C4-2B (cell line): Measurements from ENCODE around the gene TMEM269.

ENCODE experiments used
- H3K27ac ChIP-seq: fragments of 450-650 bp; 2 replicates; pipeline ENCODE4 v1.5.1; 2017
- ZFX ChIP-seq: fragments of 450-650 bp; IDR thresholded peaks from 2 replicates; pipeline ENCODE4 v1.6.1; 2017
- TF ChIP-seq, protein P1 (sequence below): fragments of 450-650 bp; conservative IDR thresholded peaks from 2 replicates; pipeline ENCODE4 v1.5.1; 2017; ENCODE audit warnings: mild to moderate bottlenecking

Gene TMEM269

DNA sequence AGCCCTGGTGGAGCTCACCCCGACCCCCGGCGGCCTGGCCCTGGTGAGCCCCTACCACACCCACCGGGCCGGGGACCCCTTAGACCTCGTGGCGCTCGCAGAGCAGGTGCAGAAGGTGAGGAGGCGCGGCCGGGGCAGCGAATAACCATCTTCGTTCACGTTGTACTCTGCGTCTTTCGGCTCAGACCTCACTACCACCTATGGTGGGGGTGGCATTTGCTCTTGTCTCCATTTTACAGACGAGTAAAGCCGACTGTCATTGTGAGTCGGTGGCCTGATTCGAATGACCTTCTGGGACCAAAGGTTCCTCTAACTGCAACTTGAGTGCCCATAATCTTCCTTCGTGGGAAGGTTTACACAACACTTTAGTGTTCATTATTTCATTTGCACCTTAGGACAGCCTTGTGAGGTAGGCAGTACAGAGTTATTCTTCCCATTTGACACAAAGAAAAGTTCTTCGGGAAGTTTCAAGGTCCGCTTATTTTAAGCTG is 17.2 kb upstream of the TMEM269 start:
- peak overlapping the region; percentile 92 for H3K27ac ChIP-seq
- TF ChIP-seq ZFX: no peak; the same call in 1 of the 2 replicates
- TF ChIP-seq, protein P1, sequence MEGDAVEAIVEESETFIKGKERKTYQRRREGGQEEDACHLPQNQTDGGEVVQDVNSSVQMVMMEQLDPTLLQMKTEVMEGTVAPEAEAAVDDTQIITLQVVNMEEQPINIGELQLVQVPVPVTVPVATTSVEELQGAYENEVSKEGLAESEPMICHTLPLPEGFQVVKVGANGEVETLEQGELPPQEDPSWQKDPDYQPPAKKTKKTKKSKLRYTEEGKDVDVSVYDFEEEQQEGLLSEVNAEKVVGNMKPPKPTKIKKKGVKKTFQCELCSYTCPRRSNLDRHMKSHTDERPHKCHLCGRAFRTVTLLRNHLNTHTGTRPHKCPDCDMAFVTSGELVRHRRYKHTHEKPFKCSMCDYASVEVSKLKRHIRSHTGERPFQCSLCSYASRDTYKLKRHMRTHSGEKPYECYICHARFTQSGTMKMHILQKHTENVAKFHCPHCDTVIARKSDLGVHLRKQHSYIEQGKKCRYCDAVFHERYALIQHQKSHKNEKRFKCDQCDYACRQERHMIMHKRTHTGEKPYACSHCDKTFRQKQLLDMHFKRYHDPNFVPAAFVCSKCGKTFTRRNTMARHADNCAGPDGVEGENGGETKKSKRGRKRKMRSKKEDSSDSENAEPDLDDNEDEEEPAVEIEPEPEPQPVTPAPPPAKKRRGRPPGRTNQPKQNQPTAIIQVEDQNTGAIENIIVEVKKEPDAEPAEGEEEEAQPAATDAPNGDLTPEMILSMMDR: no peak

DNA sequence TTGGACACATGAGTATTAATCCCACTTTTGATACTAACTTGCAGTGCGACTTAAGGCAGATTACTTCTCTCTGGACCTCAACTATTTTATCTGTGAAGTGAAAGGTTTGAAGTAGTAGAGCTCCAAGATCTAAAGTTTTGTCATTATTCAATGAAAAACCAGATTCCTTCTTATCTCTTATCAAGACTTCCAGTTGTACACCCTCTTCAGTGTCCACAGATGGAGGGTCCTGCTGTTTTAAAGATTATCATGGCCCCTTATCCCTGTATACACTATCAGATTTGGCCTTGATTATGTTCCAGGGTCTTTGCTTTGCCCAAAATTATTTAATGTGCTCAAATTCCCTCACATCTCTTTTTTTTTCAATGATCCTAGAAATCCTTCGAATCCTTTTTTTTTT is 16.6 kb upstream of the TMEM269 start:
- no peak overlapping the region for H3K27ac ChIP-seq
- TF ChIP-seq, protein P1: no peak
- no peak for TF ChIP-seq ZFX

DNA sequence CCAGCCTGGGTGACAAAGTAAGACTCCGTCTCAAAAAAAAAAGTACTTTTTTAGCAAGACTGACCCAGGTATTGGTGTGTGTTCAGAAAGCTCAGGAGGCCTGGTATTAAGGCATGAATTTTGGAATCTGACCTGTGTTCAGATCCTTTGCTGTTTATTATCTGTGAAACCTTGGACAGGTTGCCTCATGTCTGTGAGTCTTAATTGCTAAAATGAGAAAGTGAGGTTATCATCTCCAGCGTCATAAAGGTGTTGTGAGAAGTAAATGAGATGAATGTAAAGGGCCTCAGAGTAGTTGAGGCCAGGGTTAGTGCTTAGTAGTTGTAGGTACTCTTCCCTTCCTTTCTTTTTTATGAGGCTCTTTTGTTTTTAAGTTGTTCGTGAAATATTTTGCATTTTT is 15.0 kb upstream of the TMEM269 start:
- no peak for TF ChIP-seq ZFX
- TF ChIP-seq, protein P1: no peak
- no peak overlapping the region for H3K27ac ChIP-seq

DNA sequence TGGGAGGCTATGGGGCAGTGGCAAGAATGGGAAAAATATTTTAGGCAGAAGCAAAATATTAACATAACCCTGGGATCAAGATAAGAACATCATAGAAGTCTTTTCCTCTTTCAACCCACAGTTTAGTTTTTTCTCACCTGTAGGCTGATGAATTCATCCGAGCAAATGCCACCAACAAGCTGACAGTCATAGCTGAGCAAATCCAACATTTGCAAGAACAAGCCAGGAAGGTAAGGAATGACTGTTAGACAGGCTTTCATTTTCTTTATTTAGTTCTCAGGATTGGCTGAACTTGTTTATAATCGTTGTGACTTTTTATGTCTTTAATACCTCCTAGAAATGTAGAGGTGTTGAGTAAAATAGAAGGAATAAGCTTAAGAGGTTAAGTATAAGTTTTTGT is 11.4 kb upstream of the TMEM269 start:
- no peak overlapping the region for H3K27ac ChIP-seq
- TF ChIP-seq, protein P1: no peak
- TF ChIP-seq ZFX: no peak

DNA sequence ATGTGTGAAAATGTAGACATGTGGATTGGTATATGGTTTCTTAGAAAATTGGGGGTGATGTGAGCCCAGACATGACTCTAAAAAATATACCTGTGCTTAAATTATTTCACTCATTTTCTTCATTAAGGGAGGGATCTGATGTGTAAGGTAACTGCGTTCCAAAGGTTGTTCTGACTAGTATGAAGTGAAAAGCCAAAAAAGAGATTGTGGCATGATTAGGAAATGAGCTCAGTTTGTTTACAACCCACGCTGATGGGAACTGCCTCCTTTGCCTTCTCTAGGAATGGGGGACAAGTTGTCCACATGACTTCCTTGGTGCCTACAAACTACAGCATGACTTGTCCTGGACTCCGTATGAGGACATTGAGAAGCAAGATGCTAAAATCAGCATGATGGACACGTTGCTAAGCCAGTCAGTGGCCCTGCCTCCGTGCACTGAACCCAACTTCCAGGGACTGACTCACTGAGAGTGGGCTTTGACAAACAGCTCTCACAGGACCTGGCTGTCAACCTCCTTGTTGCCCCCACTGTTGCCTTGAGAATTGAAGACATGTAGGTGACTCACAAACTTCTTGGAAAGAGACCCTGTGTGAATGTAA is 9.8 kb upstream of the TMEM269 start:
- no peak overlapping the region for H3K27ac ChIP-seq
- TF ChIP-seq ZFX: no peak
- TF ChIP-seq, protein P1: no peak

DNA sequence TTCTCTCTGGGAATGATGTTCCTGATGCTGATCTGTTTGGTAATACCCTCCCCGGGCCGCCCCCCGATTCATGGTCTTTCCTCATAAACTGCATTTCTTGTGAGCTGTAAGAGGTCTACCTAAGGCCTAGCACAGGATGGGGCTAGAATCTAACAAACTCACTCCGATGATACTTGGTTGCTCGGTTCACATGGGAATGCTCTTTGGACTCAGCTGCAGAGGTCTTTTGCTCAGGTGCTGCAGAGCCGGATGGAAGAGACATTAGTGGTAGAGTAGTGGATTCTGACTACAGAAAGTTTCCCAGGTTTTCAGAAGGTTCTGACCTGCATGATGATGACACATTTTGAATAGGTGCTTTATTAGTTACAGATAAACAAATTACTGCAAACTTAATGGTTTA is 8.3 kb upstream of the TMEM269 start:
- TF ChIP-seq ZFX: no peak
- TF ChIP-seq, protein P1: no peak
- no peak overlapping the region for H3K27ac ChIP-seq

DNA sequence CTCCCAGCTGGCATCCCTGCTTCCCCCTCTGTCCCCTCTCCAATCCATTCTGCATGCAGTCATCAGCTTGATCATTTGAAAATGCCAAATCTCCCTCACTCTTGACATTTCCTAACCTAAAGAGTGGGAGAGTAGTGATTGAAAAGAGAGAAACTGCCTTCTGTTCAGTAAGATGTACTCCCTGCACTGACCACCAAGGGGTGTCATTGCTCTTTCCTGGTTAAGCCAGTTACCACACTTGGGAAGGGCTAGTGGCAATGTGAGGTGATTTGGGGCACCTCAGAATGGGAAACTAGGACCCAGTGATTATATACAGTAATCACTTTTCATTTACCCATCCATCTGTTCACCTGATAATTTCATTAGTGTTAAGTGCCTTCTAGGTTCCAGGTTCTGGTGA is 6.9 kb upstream of the TMEM269 start:
- TF ChIP-seq ZFX: no peak
- TF ChIP-seq, protein P1: peak; percentile 74
- H3K27ac ChIP-seq: no peak overlapping the region
